ENCODE measurements around the gene KCTD15.

DNA sequence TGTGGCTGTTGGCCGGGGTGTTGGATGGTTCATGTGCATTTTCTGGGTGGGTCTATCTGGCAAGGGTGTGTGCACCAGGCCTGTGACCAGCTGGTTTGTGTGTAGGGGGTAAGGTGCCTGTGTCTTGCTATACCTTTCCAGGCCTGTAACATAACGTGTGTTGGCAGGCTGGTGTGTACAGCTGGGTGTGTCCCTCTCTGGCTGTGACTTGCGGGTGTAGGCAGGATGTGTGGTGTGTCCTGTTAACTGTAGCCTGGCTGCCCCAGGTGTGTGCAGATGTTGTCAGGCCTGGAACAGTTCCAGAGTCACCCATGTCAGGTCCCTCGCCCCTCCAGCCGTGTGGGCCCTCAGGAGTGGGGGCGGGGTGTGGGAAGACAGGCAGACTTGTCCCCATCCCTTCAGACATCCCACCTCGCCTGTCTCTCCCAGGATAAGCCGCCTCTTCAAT lies 9.8 kb downstream of the KCTD15 start:
- no peak for TF ChIP-seq REST (IDR thresholded peaks at IDR 0.05; ENCODE audit: low read depth)
- no peak for TF ChIP-seq EP300 (IDR thresholded peaks at IDR 0.05; ENCODE audit: borderline replicate concordance)
- no peak for TF ChIP-seq YY1 (IDR thresholded peaks at IDR 0.05; ENCODE audit: low read depth)
- no peak for TF ChIP-seq NFIC (IDR thresholded peaks at IDR 0.05)
- no peak for TF ChIP-seq MAX (IDR thresholded peaks at IDR 0.05)
- TF ChIP-seq TEAD4 (IDR thresholded peaks at IDR 0.05), result no peak
- no peak for TF ChIP-seq RAD21 (IDR thresholded peaks at IDR 0.05; ENCODE audit: low read depth)
- TF ChIP-seq CREB1 (IDR thresholded peaks at IDR 0.05; ENCODE audit: low read depth), result no peak
- TF ChIP-seq USF1 (IDR thresholded peaks at IDR 0.05), result no peak
- TF ChIP-seq TAF1 (IDR thresholded peaks at IDR 0.05; ENCODE audit: low read depth), result no peak
- no peak for TF ChIP-seq EGR1 (IDR thresholded peaks at IDR 0.05)
- no peak for TF ChIP-seq ZBTB7A (IDR thresholded peaks at IDR 0.05; ENCODE audit: low read depth)
- TF ChIP-seq CEBPB (IDR thresholded peaks at IDR 0.05), result no peak
- no peak for TF ChIP-seq TCF12 (IDR thresholded peaks at IDR 0.05; ENCODE audit: low read depth)
